K562 (cell line): ENCODE measurements around the gene CCNDBP1. TPM values are rescaled to one million over a fixed set of nuclear protein-coding genes. Genes with fewer than 3 reads are reported as not detected.

Experiments
- ARID1B ChIP-seq: fragments of 450-650 bp; IDR thresholded peaks from 2 replicates; pipeline ENCODE4 v1.6.1; 2016; ENCODE audit warnings: antibody characterized with exemption, mild to moderate bottlenecking, inconsistent platforms
- CEBPZ ChIP-seq: fragments of 150-350 bp; IDR thresholded peaks from 2 replicates; pipeline ENCODE4 v1.6.1; 2014; ENCODE audit warnings: low read depth, mild to moderate bottlenecking, low read length, borderline replicate concordance
- ESRRB ChIP-seq: fragments of 250-450 bp; sonication (Bioruptor Pico); IDR thresholded peaks from 2 replicates; pipeline ENCODE4 v1.5.0; 2020; ENCODE audit warnings: mild to moderate bottlenecking, moderate library complexity, borderline replicate concordance
- HDAC2 ChIP-seq: fragments of 450-650 bp; IDR thresholded peaks from 2 replicates; pipeline ENCODE4 v1.6.1; 2016; ENCODE audit warnings: mild to moderate bottlenecking
- HDAC8 ChIP-seq: fragments of 450-650 bp; IDR thresholded peaks from 2 replicates; pipeline ENCODE4 v1.6.1; 2016; ENCODE audit warnings: mild to moderate bottlenecking, missing genetic modification characterization, moderate library complexity, missing compliant biosample characterization
- KLF1 ChIP-seq: fragments of 450-650 bp; IDR thresholded peaks from 2 replicates; pipeline ENCODE4 v1.6.1; 2016; ENCODE audit warnings: missing genetic modification characterization, missing compliant biosample characterization
- MAFF ChIP-seq: IDR thresholded peaks from 2 replicates; pipeline ENCODE4 v1.6.1; 2012; ENCODE audit warnings: low read length, improper control_type of control experiment
- MYBL2 ChIP-seq, 2 experiments: fragments of 450-650 bp in 1 of 2; sonication (generic) in 1 of 2; formaldehyde crosslinking in 1 of 2; IDR thresholded peaks; 2 replicates each; pipeline versions ENCODE4 v1.6.1 to v1.8.1; 2017 to 2022; ENCODE audit warnings: borderline replicate concordance in 1 of 2, inconsistent platforms in 1 of 2, low read depth in 1 of 2, mild to moderate bottlenecking in 1 of 2, missing genetic modification reagents in 1 of 2, moderate library complexity in 1 of 2
- NONO ChIP-seq, 2 experiments: fragments of 200-400 bp in 1 of 2; fragments of 450-650 bp in 1 of 2; formaldehyde crosslinking in 1 of 2; IDR thresholded peaks; 2 replicates each; pipeline ENCODE4 v1.6.1; 2017; ENCODE audit warnings: low read depth in 2 of 2, mild to moderate bottlenecking in 2 of 2, moderate library complexity in 2 of 2, low read length in 1 of 2
- POLR2H ChIP-seq: IDR thresholded peaks from 2 replicates; pipeline ENCODE4 v1.6.1; 2016; ENCODE audit warnings: missing genetic modification characterization, low read depth, mild to moderate bottlenecking, control low read depth, missing compliant biosample characterization, moderate library complexity
- ZFP36 ChIP-seq: fragments of 150-350 bp; IDR thresholded peaks from 2 replicates; pipeline ENCODE4 v1.6.1; 2018; ENCODE audit warnings: low read length, low read depth; ENCODE audit not compliant: partially characterized antibody
- ZNF165 ChIP-seq: fragments of 250-450 bp; sonication (Bioruptor Pico); IDR thresholded peaks from 2 replicates; pipeline ENCODE4 v1.4.0; 2020; ENCODE audit warnings: borderline replicate concordance
- ZNF384 ChIP-seq: IDR thresholded peaks from 2 replicates; pipeline ENCODE4 v1.6.1; 2012; ENCODE audit warnings: low read depth, low read length, improper control_type of control experiment
- polyA plus RNA-seq, 8 experiments: library from polyadenylated mRNA; depleted of rRNA in 4 of 8; stranded (reverse) in 5 of 8; unstranded in 3 of 8; fragments of >200 nt; fragmentation: Nextera tagmentation in 2 of 8; fragmentation: Illumina TruSeq in 1 of 8; extraction: Ambion mirVana in 2 of 8; extraction: Trizol in 1 of 8; gene quantifications; 2 replicates each; pipeline versions ENCODE4 v1.2.1 to v1.2.3, GENCODE V29; 2011 to 2014; ENCODE audit warnings: inconsistent platforms in 1 of 8, missing spikeins in 1 of 8
- total RNA-seq, 7 experiments: library from RNA; depleted of rRNA in 6 of 7; stranded (reverse); fragments of >200 nt in 6 of 7; fragmentation: Illumina TruSeq in 2 of 7; extraction: Trizol in 2 of 7; gene quantifications; 2 replicates each; pipeline versions ENCODE4 v1.2.1 to v1.2.3, GENCODE V29; 2011 to 2021; ENCODE audit warnings: low replicate concordance in 1 of 7
- TF ChIP-seq, protein P1 (sequence below): fragments of 250-450 bp; sonication (Bioruptor Pico); IDR thresholded peaks from 2 replicates; pipeline ENCODE4 v1.5.0; 2021
- TF ChIP-seq, protein P2 (sequence below): fragments of 250-450 bp; sonication (Bioruptor Pico); IDR thresholded peaks from 2 replicates; pipeline ENCODE4 v1.5.1; 2021; ENCODE audit warnings: mild to moderate bottlenecking
- TF ChIP-seq, protein P3 (sequence below): fragments of 450-650 bp; IDR thresholded peaks from 2 replicates; pipeline ENCODE4 v1.7.1; 2018; ENCODE audit warnings: mild to moderate bottlenecking, low read depth; ENCODE audit not compliant: partially characterized antibody

Gene CCNDBP1
- total and polyA plus RNA-seq, 9 of the 15 experiments (the other 6 are each of a cell fraction or from before 2014, with no cell fraction given) = 37.0 to 111 (median 55.5) TPM

- TF ChIP-seq, protein P1, sequence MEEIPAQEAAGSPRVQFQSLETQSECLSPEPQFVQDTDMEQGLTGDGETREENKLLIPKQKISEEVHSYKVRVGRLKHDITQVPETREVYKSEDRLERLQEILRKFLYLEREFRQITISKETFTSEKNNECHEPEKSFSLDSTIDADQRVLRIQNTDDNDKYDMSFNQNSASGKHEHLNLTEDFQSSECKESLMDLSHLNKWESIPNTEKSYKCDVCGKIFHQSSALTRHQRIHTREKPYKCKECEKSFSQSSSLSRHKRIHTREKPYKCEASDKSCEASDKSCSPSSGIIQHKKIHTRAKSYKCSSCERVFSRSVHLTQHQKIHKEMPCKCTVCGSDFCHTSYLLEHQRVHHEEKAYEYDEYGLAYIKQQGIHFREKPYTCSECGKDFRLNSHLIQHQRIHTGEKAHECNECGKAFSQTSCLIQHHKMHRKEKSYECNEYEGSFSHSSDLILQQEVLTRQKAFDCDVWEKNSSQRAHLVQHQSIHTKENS (CRISPR knock-in tag) = no peak
- peak in 1 of 2 experiments; percentile 71; a peak in 2 of 4 replicates for TF ChIP-seq NONO (IDR thresholded peaks at IDR 0.05; ENCODE audit: low read depth in 2 of 2, low read length in 1 of 2)
- no peak for TF ChIP-seq MAFF
- TF ChIP-seq ZNF384 = no peak
- TF ChIP-seq, protein P2, sequence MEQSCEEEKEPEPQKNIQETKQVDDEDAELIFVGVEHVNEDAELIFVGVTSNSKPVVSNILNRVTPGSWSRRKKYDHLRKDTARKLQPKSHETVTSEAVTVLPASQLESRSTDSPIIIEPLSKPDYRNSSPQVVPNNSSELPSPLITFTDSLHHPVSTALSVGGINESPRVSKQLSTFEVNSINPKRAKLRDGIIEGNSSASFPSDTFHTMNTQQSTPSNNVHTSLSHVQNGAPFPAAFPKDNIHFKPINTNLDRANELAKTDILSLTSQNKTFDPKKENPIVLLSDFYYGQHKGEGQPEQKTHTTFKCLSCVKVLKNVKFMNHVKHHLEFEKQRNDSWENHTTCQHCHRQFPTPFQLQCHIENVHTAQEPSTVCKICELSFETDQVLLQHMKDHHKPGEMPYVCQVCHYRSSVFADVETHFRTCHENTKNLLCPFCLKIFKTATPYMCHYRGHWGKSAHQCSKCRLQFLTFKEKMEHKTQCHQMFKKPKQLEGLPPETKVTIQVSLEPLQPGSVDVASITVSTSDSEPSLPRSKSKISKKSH (CRISPR knock-in tag) = no peak
- no peak for TF ChIP-seq ZNF165 (CRISPR knock-in tag)
- no peak for TF ChIP-seq ESRRB (CRISPR knock-in tag)
- TF ChIP-seq POLR2H (tag) = peak; percentile 86
- TF ChIP-seq HDAC8 (tag) = no peak
- TF ChIP-seq, protein P3, sequence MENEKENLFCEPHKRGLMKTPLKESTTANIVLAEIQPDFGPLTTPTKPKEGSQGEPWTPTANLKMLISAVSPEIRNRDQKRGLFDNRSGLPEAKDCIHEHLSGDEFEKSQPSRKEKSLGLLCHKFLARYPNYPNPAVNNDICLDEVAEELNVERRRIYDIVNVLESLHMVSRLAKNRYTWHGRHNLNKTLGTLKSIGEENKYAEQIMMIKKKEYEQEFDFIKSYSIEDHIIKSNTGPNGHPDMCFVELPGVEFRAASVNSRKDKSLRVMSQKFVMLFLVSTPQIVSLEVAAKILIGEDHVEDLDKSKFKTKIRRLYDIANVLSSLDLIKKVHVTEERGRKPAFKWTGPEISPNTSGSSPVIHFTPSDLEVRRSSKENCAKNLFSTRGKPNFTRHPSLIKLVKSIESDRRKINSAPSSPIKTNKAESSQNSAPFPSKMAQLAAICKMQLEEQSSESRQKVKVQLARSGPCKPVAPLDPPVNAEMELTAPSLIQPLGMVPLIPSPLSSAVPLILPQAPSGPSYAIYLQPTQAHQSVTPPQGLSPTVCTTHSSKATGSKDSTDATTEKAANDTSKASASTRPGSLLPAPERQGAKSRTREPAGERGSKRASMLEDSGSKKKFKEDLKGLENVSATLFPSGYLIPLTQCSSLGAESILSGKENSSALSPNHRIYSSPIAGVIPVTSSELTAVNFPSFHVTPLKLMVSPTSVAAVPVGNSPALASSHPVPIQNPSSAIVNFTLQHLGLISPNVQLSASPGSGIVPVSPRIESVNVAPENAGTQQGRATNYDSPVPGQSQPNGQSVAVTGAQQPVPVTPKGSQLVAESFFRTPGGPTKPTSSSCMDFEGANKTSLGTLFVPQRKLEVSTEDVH = peak; percentile 86
- 0 out of 2 replicates have a peak, but pooled peaks have one; percentile 5 for TF ChIP-seq ARID1B
- TF ChIP-seq ZFP36 = no peak
- TF ChIP-seq MYBL2 (IDR thresholded peaks at IDR 0.05; ENCODE audit: low read depth) = no peak
- TF ChIP-seq MYBL2 (CRISPR knock-in tag; IDR thresholded peaks at IDR 0.05; ENCODE audit: borderline replicate concordance) = no peak
- TF ChIP-seq HDAC2 = peak; percentile 38; the same call in 1 of the 2 replicates
- no peak for TF ChIP-seq KLF1 (tag)
- TF ChIP-seq CEBPZ = no peak
These were observed at the start of gene CCNDBP1 (continued) for GRCh38 chr15:43185157-43186002.
